MCF 10A (cell line): ENCODE measurements around the gene KIAA0319L. TPM values are rescaled to one million over a fixed set of nuclear protein-coding genes. Genes with fewer than 3 reads are reported as not detected.

Experiments used
- BruUV-seq: library from RNA; stranded (reverse); fragments of 400-500 nt; replicated peaks from 2 replicates; lab custom pipeline; 2021; lab: Mats Ljungman, UMichigan
- CTCF ChIA-PET: fragments of 300-600 bp; sonication (Branson Sonifier 250); formaldehyde crosslinking; extraction: SDS; loops from one replicate; lab custom pipeline; 2021; ENCODE audit warnings: antibody characterized with exemption, inconsistent platforms; lab: Yijun Ruan, JAX
- POLR2A ChIA-PET: fragments of 300-600, 350-650 bp; sonication (Branson Sonifier 250); formaldehyde crosslinking; extraction: SDS; loops from one replicate; lab custom pipeline; 2020; ENCODE audit warnings: antibody characterized with exemption, inconsistent platforms; lab: Yijun Ruan, JAX
- DNase-seq: peaks from one replicate; pipeline ENCODE4 v3.0.0-alpha.2; 2018; ENCODE audit not compliant: unreplicated experiment
- H3K27ac Mint-ChIP-seq: one replicate; pipeline ENCODE4 v1.8.0; 2022; ENCODE audit warnings: mild to moderate bottlenecking, low read depth, mixed read lengths; ENCODE audit not compliant: unreplicated experiment
- H3K27me3 Mint-ChIP-seq: one replicate; pipeline ENCODE4 v1.8.0; 2022; ENCODE audit warnings: mixed read lengths; ENCODE audit not compliant: insufficient read depth, unreplicated experiment
- H3K36me3 Mint-ChIP-seq: one replicate; pipeline ENCODE4 v1.8.0; 2022; ENCODE audit warnings: mild to moderate bottlenecking, moderate library complexity, mixed read lengths; ENCODE audit not compliant: insufficient read depth, unreplicated experiment
- H3K4me1 Mint-ChIP-seq: one replicate; pipeline ENCODE4 v1.8.0; 2022; ENCODE audit warnings: mixed read lengths; ENCODE audit not compliant: insufficient read depth, unreplicated experiment
- H3K4me3 Mint-ChIP-seq: one replicate; pipeline ENCODE4 v1.8.0; 2022; ENCODE audit warnings: mild to moderate bottlenecking, moderate library complexity, mixed read lengths; ENCODE audit not compliant: unreplicated experiment
- H3K9me3 Mint-ChIP-seq: one replicate; pipeline ENCODE4 v1.8.0; 2022; ENCODE audit warnings: mixed read lengths; ENCODE audit not compliant: unreplicated experiment
- CTCF ChIP-seq: fragments of 200-600 bp; IDR thresholded peaks from one replicate; pipeline ENCODE4 v1.8.0; 2022; ENCODE audit warnings: antibody characterized with exemption, mild to moderate bottlenecking; ENCODE audit not compliant: unreplicated experiment
- intact Hi-C: fragments of 100-400 bp; cut with micrococcal nuclease; formaldehyde crosslinking; loops from 2 replicates; pipeline ENCODE4 v1.14.1; 2022
- total RNA-seq: library from RNA; stranded (reverse); gene quantifications from 2 replicates; pipeline ENCODE4 v1.2.3, GENCODE V29; 2022

KIAA0319L gene
- total RNA-seq, 1 experiment from 2014 or later, result 50.7 TPM

- Mint-ChIP-seq H3K4me3 (no peak overlapping the region), H3K27me3 (no peaks in the 10 kb centered on the region), H3K9me3 (no peaks in the 10 kb centered on the region), H3K4me1 (no peaks in the 10 kb centered on the region), H3K27ac (peak overlapping the region; percentile 55), H3K36me3 (peaks cover 40% of the 10 kb centered on the region)
- no peak for TF ChIP-seq CTCF
- ChIA-PET CTCF (interaction anchor here (1.4 to 2.0 kb wide), 2 partner anchors 10 to 127 kb away, joined by 4 to 5 read pairs; no protein-coding TSS in a partner anchor), POLR2A (no interaction called here)
- intact Hi-C loops, result no loop called here
- no peak for DNase-seq
- BruUV-seq, result no TSS peak
Observed at GRCh38 chr1:35598895-35599294, 41.7 kb upstream of the KIAA0319L start.

GRCh38 chr1:35597870-35598269, 40.7 kb upstream of the KIAA0319L start:
- no peak for TF ChIP-seq CTCF
- CTCF ChIA-PET, result interaction anchor here (1.1 kb wide), 1 partner anchor 29 kb away, joined by 5 read pairs; no protein-coding TSS in a partner anchor

GRCh38 chr1:35595684-35596083, 38.5 kb upstream of the KIAA0319L start:
- ChIA-PET POLR2A (no interaction called here), CTCF (interaction anchor here (0.8 kb wide), 1 partner anchor 88 kb away, joined by 3 read pairs; no protein-coding TSS in a partner anchor)
- no TSS peak for BruUV-seq
- no peaks in the 10 kb centered on the region for H3K4me1 Mint-ChIP-seq
- H3K9me3 Mint-ChIP-seq, result no peaks in the 10 kb centered on the region
- no peak overlapping the region for H3K27ac Mint-ChIP-seq
- DNase-seq, result no peak
- TF ChIP-seq CTCF, result no peak
- H3K27me3 Mint-ChIP-seq, result no peaks in the 10 kb centered on the region
- H3K36me3 Mint-ChIP-seq, result peaks cover 23% of the 10 kb centered on the region
- intact Hi-C loops, result no loop called here
- H3K4me3 Mint-ChIP-seq, result no peak overlapping the region

More at GRCh38 chr1:35597870-35598269, 40.7 kb upstream of the KIAA0319L start:
- Mint-ChIP-seq H3K36me3 (peaks cover 29% of the 10 kb centered on the region), H3K27ac (no peak overlapping the region), H3K9me3 (no peaks in the 10 kb centered on the region), H3K27me3 (no peaks in the 10 kb centered on the region), H3K4me1 (no peaks in the 10 kb centered on the region), H3K4me3 (no peak overlapping the region)
- DNase-seq, result no peak
- intact Hi-C loops, result no loop called here
- POLR2A ChIA-PET, result interaction anchor here (0.6 to 0.7 kb wide), 2 partner anchors 11 to 26 kb away, joined by 3 read pairs; no protein-coding TSS in a partner anchor
- no TSS peak for BruUV-seq

GRCh38 chr1:35594005-35594760, 37.0 kb upstream of the KIAA0319L start:
- TF ChIP-seq CTCF, result no peak
- ChIA-PET CTCF (interaction anchor here (0.6 to 1.0 kb wide), 6 partner anchors 9 to 567 kb away, joined by 3 to 4 read pairs (median 3); no protein-coding TSS in a partner anchor), POLR2A (interaction anchor here (1.2 kb wide), 1 partner anchor 176 kb away, joined by 3 read pairs; the partner anchor contains the start of gene CLSPN)
- Mint-ChIP-seq H3K27me3 (no peaks in the 10 kb centered on the region), H3K27ac (no peak overlapping the region), H3K4me3 (no peak overlapping the region), H3K4me1 (no peaks in the 10 kb centered on the region), H3K9me3 (no peaks in the 10 kb centered on the region), H3K36me3 (peaks cover 13% of the 10 kb centered on the region)
- DNase-seq, result no peak
- intact Hi-C loops, result no loop called here
- BruUV-seq, result no TSS peak
